Subcutaneous adipose tissue (tissue), 4 donors: Measurements from ENCODE around the gene CDK16. TPM values are rescaled to one million over a fixed set of nuclear protein-coding genes. Genes with fewer than 3 reads are reported as not detected.

Experiments
- total RNA-seq, 4 donors: library from RNA; depleted of rRNA; stranded (reverse); fragments of >200 nt; gene quantifications; one replicate each; pipeline ENCODE4 v1.1.0, GENCODE V29; 2016
- TF ChIP-seq, protein P1 (sequence below): fragments of 450-650 bp; IDR thresholded peaks from one replicate; pipeline ENCODE4 v1.5.1; 2016; ENCODE audit warnings: low read depth, mild to moderate bottlenecking, control low read depth, antibody characterized with exemption, moderate library complexity

CDK16 gene
- total RNA-seq, 4 donors from 2014 or later, result 57.0 to 176 (median 62.6) TPM

- TF ChIP-seq, protein P1, sequence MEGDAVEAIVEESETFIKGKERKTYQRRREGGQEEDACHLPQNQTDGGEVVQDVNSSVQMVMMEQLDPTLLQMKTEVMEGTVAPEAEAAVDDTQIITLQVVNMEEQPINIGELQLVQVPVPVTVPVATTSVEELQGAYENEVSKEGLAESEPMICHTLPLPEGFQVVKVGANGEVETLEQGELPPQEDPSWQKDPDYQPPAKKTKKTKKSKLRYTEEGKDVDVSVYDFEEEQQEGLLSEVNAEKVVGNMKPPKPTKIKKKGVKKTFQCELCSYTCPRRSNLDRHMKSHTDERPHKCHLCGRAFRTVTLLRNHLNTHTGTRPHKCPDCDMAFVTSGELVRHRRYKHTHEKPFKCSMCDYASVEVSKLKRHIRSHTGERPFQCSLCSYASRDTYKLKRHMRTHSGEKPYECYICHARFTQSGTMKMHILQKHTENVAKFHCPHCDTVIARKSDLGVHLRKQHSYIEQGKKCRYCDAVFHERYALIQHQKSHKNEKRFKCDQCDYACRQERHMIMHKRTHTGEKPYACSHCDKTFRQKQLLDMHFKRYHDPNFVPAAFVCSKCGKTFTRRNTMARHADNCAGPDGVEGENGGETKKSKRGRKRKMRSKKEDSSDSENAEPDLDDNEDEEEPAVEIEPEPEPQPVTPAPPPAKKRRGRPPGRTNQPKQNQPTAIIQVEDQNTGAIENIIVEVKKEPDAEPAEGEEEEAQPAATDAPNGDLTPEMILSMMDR, result no peak
Observed at GRCh38 chrX:47193475-47194193, 24.8 kb upstream of the CDK16 start, which contains the start of gene UBA1. Gene UBA1 (plus strand): TSS chrX:47193829. CDS start chrX:47198803, 4,974 bp downstream.

- TF ChIP-seq, protein P1, result no peak
Observed at GRCh38 chrX:47194194-47194787, 24.2 kb upstream of the CDK16 start.

GRCh38 chrX:47196098-47196497, 22.4 kb upstream of the CDK16 start:
- TF ChIP-seq, protein P1, result no peak

- TF ChIP-seq, protein P1, result no peak
Observed at GRCh38 chrX:47197526-47197925, 21.0 kb upstream of the CDK16 start.

DNA sequence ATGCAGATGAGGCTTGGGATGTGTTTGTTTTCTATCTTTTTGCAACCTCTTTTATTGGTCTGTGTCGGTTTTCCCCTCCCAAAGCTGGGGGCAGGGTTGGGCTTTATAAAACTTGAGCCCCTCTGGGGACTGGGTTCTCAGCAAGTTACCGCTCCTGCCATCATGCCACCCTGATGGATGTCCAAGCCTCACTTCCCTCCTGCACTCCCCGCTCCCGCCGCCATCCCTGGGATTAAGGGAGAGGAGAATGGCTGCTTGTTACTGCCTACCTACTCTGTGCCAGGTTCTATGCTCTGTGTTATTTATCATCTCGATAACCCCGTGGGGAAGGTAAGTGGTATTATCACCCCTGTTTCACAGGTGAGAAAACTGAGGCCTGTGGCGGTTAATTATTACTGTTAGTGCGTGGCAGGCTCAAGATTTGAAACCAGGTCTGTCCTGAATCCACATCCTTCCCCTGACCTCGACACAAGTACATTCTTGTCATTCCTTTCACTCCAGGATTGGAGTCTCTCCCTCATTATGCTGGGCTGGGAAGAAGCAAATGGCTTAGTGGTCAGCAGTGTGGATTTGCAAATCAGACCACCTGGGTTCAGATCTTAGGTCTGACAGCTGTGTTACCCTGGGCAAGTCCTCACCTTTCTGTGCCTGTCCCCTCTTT, 20.3 kb upstream of the CDK16 start:
- TF ChIP-seq, protein P1, result no peak

DNA sequence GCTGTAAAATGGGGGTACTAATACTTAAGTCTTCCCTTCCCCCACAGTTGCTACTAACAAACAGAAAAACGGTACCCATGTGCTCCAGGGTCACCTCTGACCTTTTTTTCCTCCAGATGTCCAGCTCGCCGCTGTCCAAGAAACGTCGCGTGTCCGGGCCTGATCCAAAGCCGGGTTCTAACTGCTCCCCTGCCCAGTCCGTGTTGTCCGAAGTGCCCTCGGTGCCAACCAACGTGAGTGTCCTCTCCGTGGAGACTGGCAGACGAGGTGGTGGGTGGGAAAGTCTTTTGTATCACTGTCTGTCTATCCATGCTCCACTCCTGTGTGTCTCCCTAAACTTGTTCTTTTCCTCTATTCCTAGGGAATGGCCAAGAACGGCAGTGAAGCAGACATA, 19.8 kb upstream of the CDK16 start:
- TF ChIP-seq, protein P1, result no peak

- TF ChIP-seq, protein P1, result no peak
Observed at GRCh38 chrX:47199286-47199685, 19.2 kb upstream of the CDK16 start.
